Bronchial epithelial cell (primary cell): Measurements from ENCODE around the gene RLN3. TPM values are rescaled to one million over a fixed set of nuclear protein-coding genes. Genes with fewer than 3 reads are reported as not detected.

Source experiments
- DNase-seq: peaks from one replicate; pipeline ENCODE4 v3.0.0-alpha.2; 2010; ENCODE audit warnings: low read depth
- FAIRE-seq: peaks from 2 replicates; lab custom pipeline; 2011; peaks lifted over from hg19 to GRCh38; lab: Jason Lieb, UNC
- H3K27me3 ChIP-seq: 2 replicates; pipeline ENCODE4 v1.5.1; 2011; ENCODE audit warnings: low read length; ENCODE audit not compliant: control insufficient read depth, insufficient read depth
- H3K36me3 ChIP-seq: 2 replicates; pipeline ENCODE4 v1.5.1; 2011; ENCODE audit warnings: low read length; ENCODE audit not compliant: control insufficient read depth, insufficient read depth
- H3K4me3 ChIP-seq: 2 replicates; pipeline ENCODE4 v1.5.1; 2011; ENCODE audit warnings: mild to moderate bottlenecking, low read depth, low read length, control low read depth
- CTCF ChIP-seq: IDR thresholded peaks from 2 replicates; pipeline ENCODE4 v1.5.1; 2011; ENCODE audit warnings: mild to moderate bottlenecking, moderate library complexity, low read length, control low read depth, inconsistent platforms; ENCODE audit not compliant: insufficient read depth, severe bottlenecking
- total RNA-seq: library from RNA; depleted of rRNA; stranded (reverse); fragments of >200 nt; gene quantifications from 2 replicates; pipeline ENCODE4 v1.2.1, GENCODE V29; 2014

RLN3 gene
- total RNA-seq, 1 donor from 2014 or later: not detected

GRCh38 chr19:14000691-14001375, 27.1 kb upstream of the RLN3 start:
- no peak for FAIRE-seq

DNA sequence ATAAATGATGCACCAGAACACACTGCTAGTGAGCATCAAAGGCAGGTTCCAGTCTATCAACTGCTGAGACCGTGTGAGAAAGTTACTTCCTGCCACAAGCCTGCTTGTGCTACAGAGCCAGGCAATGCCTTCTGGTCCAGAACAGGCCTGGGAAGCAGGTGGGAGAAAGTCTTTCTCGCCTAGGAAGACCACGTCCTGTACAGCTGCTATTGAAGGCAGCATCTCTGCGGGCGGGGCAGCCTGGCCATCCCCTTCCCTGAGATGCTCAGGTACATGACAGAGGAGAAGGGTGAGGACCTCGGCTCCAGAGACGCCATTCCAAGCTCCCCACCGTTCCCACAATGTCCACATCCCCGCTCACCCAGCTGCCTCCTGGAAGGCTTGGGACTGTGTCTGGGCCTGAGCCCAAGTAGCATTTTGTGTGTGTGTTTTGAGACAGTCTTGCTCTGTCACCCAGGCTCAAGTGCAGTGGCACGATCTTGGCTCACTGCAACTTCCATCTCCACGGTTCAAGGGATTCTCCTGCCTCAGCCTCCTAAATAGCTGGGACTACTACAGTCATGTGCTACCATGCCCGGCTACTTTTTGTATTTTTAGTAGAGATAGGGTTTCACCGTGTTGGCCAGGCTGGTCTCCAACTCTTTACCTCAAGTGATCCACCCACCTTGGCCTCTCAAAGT, 25.2 kb upstream of the RLN3 start:
- H3K27me3 ChIP-seq: no peaks in the 10 kb centered on the region
- H3K36me3 ChIP-seq: peaks cover under 1% of the 10 kb centered on the region
- no peak for TF ChIP-seq CTCF
- FAIRE-seq (no peak), DNase-seq (no peak)
- H3K4me3 ChIP-seq: no peak overlapping the region

More at GRCh38 chr19:14000691-14001375, 27.1 kb upstream of the RLN3 start:
- no peak for TF ChIP-seq CTCF
- Histone ChIP-seq H3K36me3 (peaks cover 4% of the 10 kb centered on the region), H3K4me3 (no peak overlapping the region), H3K27me3 (no peaks in the 10 kb centered on the region)
- no peak for DNase-seq

DNA sequence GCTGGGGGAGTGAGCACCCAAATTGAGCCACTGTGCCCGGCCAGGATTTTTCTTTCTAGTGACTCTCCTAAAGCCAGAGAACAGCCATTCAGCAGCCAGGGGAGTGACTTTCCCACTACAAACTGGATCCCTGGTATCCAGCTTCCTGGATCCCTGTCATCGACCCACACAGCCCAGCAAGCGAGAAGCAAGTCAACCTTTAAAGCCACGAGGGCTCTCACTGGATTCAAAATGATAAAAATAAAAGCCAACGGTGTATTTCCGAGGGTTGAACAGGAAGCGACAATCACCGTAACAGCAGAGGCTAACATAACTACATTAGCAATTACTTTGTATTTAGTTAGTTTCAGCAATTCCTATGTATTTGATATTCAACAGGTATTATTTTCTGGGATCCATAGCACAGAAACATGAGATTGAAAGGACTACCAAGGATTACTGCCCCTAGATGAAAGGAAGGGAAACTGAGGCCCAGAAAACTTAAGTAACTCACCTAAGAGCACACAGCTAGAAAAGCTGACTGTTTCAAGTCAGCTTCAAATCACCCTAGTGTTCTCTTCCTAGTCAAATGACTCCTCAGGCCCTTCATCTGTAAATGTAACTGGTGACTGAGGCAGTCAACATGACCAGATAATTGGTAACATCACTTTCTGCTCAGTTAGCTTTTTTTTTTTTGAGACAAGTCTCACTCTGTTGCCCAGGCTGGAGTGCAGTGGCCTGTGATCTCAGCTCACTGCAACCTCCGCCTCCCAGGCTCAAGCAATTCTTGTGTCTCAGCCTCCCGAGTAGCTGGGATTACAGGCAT, 24.5 kb upstream of the RLN3 start:
- H3K4me3 ChIP-seq: no peak overlapping the region
- DNase-seq (peak; percentile 29), FAIRE-seq (no peak)
- TF ChIP-seq CTCF: no peak
- H3K27me3 ChIP-seq: no peaks in the 10 kb centered on the region
- no peaks in the 10 kb centered on the region for H3K36me3 ChIP-seq

DNA sequence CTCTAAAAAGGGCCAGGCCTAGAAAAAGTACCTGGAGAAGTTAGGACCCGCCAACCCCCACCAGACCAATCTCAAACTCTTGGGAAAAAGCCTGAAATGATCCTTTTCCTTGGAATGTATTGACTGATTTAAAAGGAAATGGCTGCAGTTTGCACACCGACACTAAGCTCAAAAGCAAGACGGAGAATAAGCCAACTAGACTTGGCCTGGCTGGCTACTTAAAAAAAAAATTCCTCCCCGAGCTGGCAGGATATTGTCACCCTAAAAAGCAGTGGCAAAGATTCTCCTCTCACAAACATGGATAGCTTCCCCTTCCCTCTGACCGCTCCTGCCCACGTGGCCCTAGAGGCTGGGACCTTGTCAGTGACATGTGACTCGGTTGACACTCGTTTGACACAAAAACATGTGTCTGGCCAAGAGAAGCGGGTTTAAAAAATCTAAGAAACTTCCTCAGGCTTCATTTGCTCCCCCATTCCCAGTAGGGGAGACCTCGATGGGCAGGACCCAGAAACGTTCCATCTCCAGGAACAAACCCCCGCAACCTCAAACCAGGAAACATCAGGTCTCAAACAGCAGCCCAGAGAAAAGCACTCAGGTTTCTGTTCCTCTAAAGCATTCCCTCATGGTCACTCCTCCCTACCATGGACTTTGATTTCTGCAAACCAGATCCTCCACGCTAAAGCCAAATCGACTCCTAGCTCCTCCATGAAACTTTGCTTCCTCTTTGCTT, 23.2 kb upstream of the RLN3 start:
- no peak for FAIRE-seq
- Histone ChIP-seq H3K36me3 (no peaks in the 10 kb centered on the region), H3K27me3 (no peaks in the 10 kb centered on the region), H3K4me3 (no peak overlapping the region)
- DNase-seq: no peak
- TF ChIP-seq CTCF: no peak

DNA sequence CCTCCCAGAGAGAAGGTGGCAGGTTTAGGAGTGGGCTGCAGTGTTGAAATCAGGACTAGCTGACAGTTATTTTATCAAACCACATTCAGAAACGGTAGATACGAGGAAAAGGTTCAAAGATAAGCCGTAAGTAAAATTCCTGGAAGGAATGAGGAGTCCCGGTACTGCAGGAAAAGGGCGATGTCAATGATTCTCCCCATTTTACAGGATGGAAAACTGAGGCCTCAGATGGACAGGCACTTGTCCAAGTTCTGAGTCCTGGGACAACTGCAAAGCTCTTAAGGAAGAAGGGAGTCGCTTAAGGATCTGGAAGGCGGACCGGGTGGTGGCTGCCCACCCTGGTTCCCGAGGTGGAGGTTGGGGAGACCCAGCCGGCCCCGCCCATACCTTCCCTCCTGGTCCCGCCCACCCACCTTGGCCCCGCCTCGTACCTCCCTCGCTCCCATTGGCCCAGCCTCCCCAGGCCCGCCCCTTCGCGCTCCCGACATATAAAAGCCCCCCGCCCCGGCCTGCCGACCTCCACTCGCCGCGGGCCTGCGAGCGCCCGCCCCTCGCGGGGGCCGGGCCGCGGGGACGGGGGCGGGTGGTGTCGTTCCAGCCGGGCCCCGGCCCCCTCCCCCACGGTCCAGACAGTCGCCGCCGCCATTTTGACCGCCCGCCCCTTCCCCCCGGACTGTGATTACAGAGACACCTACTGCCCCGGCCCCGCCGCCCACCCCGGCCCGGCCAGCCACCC, 22.4 kb upstream of the RLN3 start:
- FAIRE-seq (no peak), DNase-seq (peak; percentile 50)
- H3K4me3 ChIP-seq: peak overlapping the region; percentile 70
- no peak for TF ChIP-seq CTCF
- H3K36me3 ChIP-seq: no peaks in the 10 kb centered on the region
- H3K27me3 ChIP-seq: no peaks in the 10 kb centered on the region
